ENCODE data around the gene TSPAN11.

TSPAN11 gene

GRCh38 chr12:30959778-30960177, 33.2 kb downstream of the TSPAN11 start:
- no peak for DNase-seq (ENCODE audit: low read depth)

- no peak for DNase-seq (ENCODE audit: low read depth)
Measured at GRCh38 chr12:30961030-30961429, 34.5 kb downstream of the TSPAN11 start.

- no peak for DNase-seq (ENCODE audit: low read depth)
Measured at GRCh38 chr12:30962047-30962446, 35.5 kb downstream of the TSPAN11 start.

GRCh38 chr12:30963709-30964564, 37.4 kb downstream of the TSPAN11 start:
- no peak for DNase-seq (ENCODE audit: low read depth)

GRCh38 chr12:30964896-30965612, 38.5 kb downstream of the TSPAN11 start:
- DNase-seq (ENCODE audit: low read depth), result no peak

- DNase-seq (ENCODE audit: low read depth), result no peak
Measured at GRCh38 chr12:30965613-30965985, 39.1 kb downstream of the TSPAN11 start.

GRCh38 chr12:30967026-30967425, 40.5 kb downstream of the TSPAN11 start:
- no peak for DNase-seq (ENCODE audit: low read depth)

GRCh38 chr12:30968211-30968610, 41.7 kb downstream of the TSPAN11 start:
- no peak for DNase-seq (ENCODE audit: low read depth)

- DNase-seq (ENCODE audit: low read depth), result no peak
Measured at GRCh38 chr12:30969006-30969405, 42.5 kb downstream of the TSPAN11 start.

- no peak for DNase-seq (ENCODE audit: low read depth)
Measured at GRCh38 chr12:30969606-30970395, 43.3 kb downstream of the TSPAN11 start.

GRCh38 chr12:30970559-30971197, 44.1 kb downstream of the TSPAN11 start:
- no peak for DNase-seq (ENCODE audit: low read depth)

GRCh38 chr12:30972035-30972434, 45.5 kb downstream of the TSPAN11 start:
- no peak for DNase-seq (ENCODE audit: low read depth)

- DNase-seq (ENCODE audit: low read depth), result no peak
Measured at GRCh38 chr12:30973175-30973574, 46.6 kb downstream of the TSPAN11 start.

- no peak for DNase-seq (ENCODE audit: low read depth)
Measured at GRCh38 chr12:30973830-30974229, 47.3 kb downstream of the TSPAN11 start.

- DNase-seq (ENCODE audit: low read depth), result no peak
Measured at GRCh38 chr12:30974746-30975500, 48.4 kb downstream of the TSPAN11 start.

GRCh38 chr12:30975581-30975980, 49.0 kb downstream of the TSPAN11 start:
- no peak for DNase-seq (ENCODE audit: low read depth)

- no peak for DNase-seq (ENCODE audit: low read depth)
Measured at GRCh38 chr12:30976206-30976605, 49.7 kb downstream of the TSPAN11 start.

- DNase-seq (ENCODE audit: low read depth), result no peak
Measured at GRCh38 chr12:30977124-30977523, 50.6 kb downstream of the TSPAN11 start.

- DNase-seq (ENCODE audit: low read depth), result no peak
Measured at GRCh38 chr12:30977537-30978349, 51.2 kb downstream of the TSPAN11 start.

GRCh38 chr12:30978639-30979038, 52.1 kb downstream of the TSPAN11 start:
- DNase-seq (ENCODE audit: low read depth), result no peak
